WTC11 (cell line): Measurements from ENCODE around the gene FOXN3. TPM values are rescaled to one million over a fixed set of nuclear protein-coding genes. Genes with fewer than 3 reads are reported as not detected.

Source experiments
- ATAC-seq: fragments of 200-7000 bp; cut with Tn5 transposase; 2 replicates; pipeline ENCODE4 v1.10.0; 2021; ENCODE audit warnings: mild to moderate bottlenecking, moderate library complexity
- CTCF ChIA-PET: fragments of 300-600 bp; sonication (Branson Sonifier 250); formaldehyde crosslinking; loops from one replicate; lab custom pipeline; 2021; ENCODE audit warnings: antibody characterized with exemption; lab: Charles Lee
- POLR2A ChIA-PET: fragments of 350-600 bp; sonication (Branson Sonifier 250); formaldehyde crosslinking; loops from one replicate; lab custom pipeline; 2021; ENCODE audit warnings: antibody characterized with exemption; lab: Charles Lee
- DNase-seq: peaks from one replicate; pipeline ENCODE4 v3.0.0; 2021; ENCODE audit warnings: low spot score
- H3K27ac Mint-ChIP-seq: 2 replicates; pipeline ENCODE4 v1.8.0; 2021; ENCODE audit warnings: mixed read lengths
- H3K27me3 Mint-ChIP-seq: 2 replicates; pipeline ENCODE4 v1.8.0; 2021; ENCODE audit warnings: low read depth, mild to moderate bottlenecking, moderate library complexity, mixed read lengths
- H3K36me3 Mint-ChIP-seq: 2 replicates; pipeline ENCODE4 v1.8.0; 2021; ENCODE audit warnings: mixed read lengths
- H3K4me1 Mint-ChIP-seq: 2 replicates; pipeline ENCODE4 v1.8.0; 2022; ENCODE audit warnings: mixed read lengths
- H3K4me3 Mint-ChIP-seq: 2 replicates; pipeline ENCODE4 v1.8.0; 2021; ENCODE audit warnings: mild to moderate bottlenecking, moderate library complexity, mixed read lengths
- H3K9me3 Mint-ChIP-seq: 2 replicates; pipeline ENCODE4 v1.8.0; 2021; ENCODE audit warnings: mixed read lengths
- CBFB ChIP-seq: sonication (generic); formaldehyde crosslinking; IDR thresholded peaks from 2 replicates; pipeline ENCODE4 v1.8.1; 2022; ENCODE audit warnings: mild to moderate bottlenecking, low read depth, missing genetic modification reagents
- CREM ChIP-seq: sonication (generic); formaldehyde crosslinking; IDR thresholded peaks from 2 replicates; pipeline ENCODE4 v1.8.1; 2022; ENCODE audit warnings: mild to moderate bottlenecking, missing genetic modification reagents, moderate library complexity
- FOXP4 ChIP-seq: sonication (generic); formaldehyde crosslinking; IDR thresholded peaks from 2 replicates; pipeline ENCODE4 v1.8.0; 2022; ENCODE audit warnings: mild to moderate bottlenecking, missing genetic modification reagents
- GRHL2 ChIP-seq: fragments of 250-450 bp; sonication (Bioruptor Pico); IDR thresholded peaks from 2 replicates; pipeline ENCODE4 v1.8.0; 2022; ENCODE audit warnings: mild to moderate bottlenecking, moderate library complexity; ENCODE audit not compliant: insufficient replicate concordance, severe bottlenecking
- JUN ChIP-seq: sonication (generic); formaldehyde crosslinking; IDR thresholded peaks from 2 replicates; pipeline ENCODE4 v1.8.0; 2023; ENCODE audit warnings: mild to moderate bottlenecking, missing genetic modification reagents
- KAT7 ChIP-seq: sonication (generic); formaldehyde crosslinking; IDR thresholded peaks from 2 replicates; pipeline ENCODE4 v1.8.1; 2023; ENCODE audit warnings: missing genetic modification reagents, mild to moderate bottlenecking, borderline replicate concordance
- NR1H2 ChIP-seq: sonication (generic); formaldehyde crosslinking; IDR thresholded peaks from 2 replicates; pipeline ENCODE4 v1.9.0; 2021; ENCODE audit warnings: mild to moderate bottlenecking, moderate library complexity, missing genetic modification reagents
- NR3C1 ChIP-seq: sonication (generic); formaldehyde crosslinking; conservative IDR thresholded peaks from 2 replicates; pipeline ENCODE4 v1.8.1; 2023; ENCODE audit warnings: low read depth, mild to moderate bottlenecking, missing genetic modification reagents
- PRRX2 ChIP-seq: fragments of 250-450 bp; sonication (Bioruptor Pico); IDR thresholded peaks from 2 replicates; pipeline ENCODE4 v1.8.0; 2021; ENCODE audit warnings: mild to moderate bottlenecking
- SP1 ChIP-seq: sonication (generic); formaldehyde crosslinking; conservative IDR thresholded peaks from 2 replicates; pipeline ENCODE4 v1.8.1; 2022; ENCODE audit warnings: missing genetic modification reagents
- TEAD1 ChIP-seq: sonication (generic); formaldehyde crosslinking; IDR thresholded peaks from 2 replicates; pipeline ENCODE4 v1.8.0; 2022; ENCODE audit warnings: mild to moderate bottlenecking, missing genetic modification reagents
- ZBTB21 ChIP-seq: sonication (generic); formaldehyde crosslinking; IDR thresholded peaks from 2 replicates; pipeline ENCODE4 v1.8.1; 2023; ENCODE audit warnings: mild to moderate bottlenecking, missing genetic modification reagents, borderline replicate concordance
- ZNF396 ChIP-seq: fragments of 250-450 bp; sonication (Bioruptor Pico); IDR thresholded peaks from 2 replicates; pipeline ENCODE4 v1.8.0; 2021; ENCODE audit warnings: mild to moderate bottlenecking, moderate library complexity, borderline replicate concordance
- ZNF532 ChIP-seq: fragments of 250-450 bp; sonication (Bioruptor Pico); IDR thresholded peaks from 2 replicates; pipeline ENCODE4 v1.9.0; 2021; ENCODE audit warnings: mild to moderate bottlenecking, borderline replicate concordance
- ZNF671 ChIP-seq: fragments of 250-450 bp; sonication (Bioruptor Pico); IDR thresholded peaks from 2 replicates; pipeline ENCODE4 v1.8.0; 2021; ENCODE audit warnings: mild to moderate bottlenecking
- total RNA-seq: library from RNA; stranded (reverse); gene quantifications from 3 replicates; pipeline ENCODE4 v1.2.3, GENCODE V29; 2021
- TF ChIP-seq, protein P1 (sequence below): fragments of 250-450 bp; sonication (Bioruptor Pico); IDR thresholded peaks from 2 replicates; pipeline ENCODE4 v1.8.0; 2021; ENCODE audit warnings: mild to moderate bottlenecking
- TF ChIP-seq, protein P2 (sequence below): sonication (generic); formaldehyde crosslinking; conservative IDR thresholded peaks from 2 replicates; pipeline ENCODE4 v1.8.1; 2022; ENCODE audit warnings: mild to moderate bottlenecking, missing genetic modification reagents
- TF ChIP-seq, protein P3 (sequence below): sonication (generic); formaldehyde crosslinking; IDR thresholded peaks from 2 replicates; pipeline ENCODE4 v1.8.1; 2023; ENCODE audit warnings: mild to moderate bottlenecking, missing genetic modification reagents

FOXN3 gene
- total RNA-seq, 1 experiment from 2014 or later = 170 TPM

DNA sequence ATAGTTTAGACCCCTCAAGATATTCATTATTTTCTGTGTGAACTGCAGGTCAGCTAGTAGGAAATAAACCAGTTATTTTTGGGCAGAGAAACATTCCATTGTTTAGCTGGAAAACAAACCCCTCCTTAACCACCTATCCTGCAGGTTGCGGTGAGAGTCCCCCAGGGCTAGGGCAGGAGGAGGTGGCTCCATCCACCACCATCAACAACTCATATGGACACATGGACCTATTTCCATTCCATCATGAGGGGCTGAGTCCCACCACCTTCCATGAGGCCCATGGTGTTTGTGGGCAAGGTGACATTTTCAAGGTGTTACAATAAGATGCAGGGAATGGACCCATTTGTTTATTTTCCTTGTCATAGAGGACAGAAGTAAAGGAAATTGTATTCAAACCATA lies 160.1 kb downstream of the FOXN3 start (continued):
- TF ChIP-seq, protein P1, sequence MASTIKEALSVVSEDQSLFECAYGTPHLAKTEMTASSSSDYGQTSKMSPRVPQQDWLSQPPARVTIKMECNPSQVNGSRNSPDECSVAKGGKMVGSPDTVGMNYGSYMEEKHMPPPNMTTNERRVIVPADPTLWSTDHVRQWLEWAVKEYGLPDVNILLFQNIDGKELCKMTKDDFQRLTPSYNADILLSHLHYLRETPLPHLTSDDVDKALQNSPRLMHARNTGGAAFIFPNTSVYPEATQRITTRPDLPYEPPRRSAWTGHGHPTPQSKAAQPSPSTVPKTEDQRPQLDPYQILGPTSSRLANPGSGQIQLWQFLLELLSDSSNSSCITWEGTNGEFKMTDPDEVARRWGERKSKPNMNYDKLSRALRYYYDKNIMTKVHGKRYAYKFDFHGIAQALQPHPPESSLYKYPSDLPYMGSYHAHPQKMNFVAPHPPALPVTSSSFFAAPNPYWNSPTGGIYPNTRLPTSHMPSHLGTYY (CRISPR knock-in tag) = no peak
- TF ChIP-seq TEAD1 (CRISPR knock-in tag) = no peak
- TF ChIP-seq KAT7 (CRISPR knock-in tag) = no peak
- no peak for TF ChIP-seq NR1H2 (CRISPR knock-in tag)
- no peak for TF ChIP-seq SP1 (CRISPR knock-in tag)
- no peak for TF ChIP-seq GRHL2 (CRISPR knock-in tag)

GRCh38 chr14:89256283-89256682 lies 160.8 kb downstream of the FOXN3 start:
- no peak for ATAC-seq
- Mint-ChIP-seq H3K4me1 (peaks cover 57% of the 10 kb centered on the region), H3K27me3 (no peaks in the 10 kb centered on the region), H3K4me3 (no peak overlapping the region), H3K27ac (no peak overlapping the region), H3K36me3 (peaks cover 16% of the 10 kb centered on the region), H3K9me3 (no peaks in the 10 kb centered on the region)
- no peak for TF ChIP-seq FOXP4 (CRISPR knock-in tag)
- no peak for TF ChIP-seq ZNF671
- DNase-seq = no peak
- CTCF ChIA-PET = no interaction called here
- POLR2A ChIA-PET = no interaction called here

- no peak for TF ChIP-seq ZBTB21 (CRISPR knock-in tag)
- no peak for TF ChIP-seq ZNF396
- no peak for TF ChIP-seq ZNF532
- TF ChIP-seq NR3C1 (CRISPR knock-in tag) = no peak
- TF ChIP-seq NR1H2 (CRISPR knock-in tag) = no peak
- TF ChIP-seq CREM = no peak
- TF ChIP-seq JUN (CRISPR knock-in tag) = no peak
- no peak for TF ChIP-seq CBFB (CRISPR knock-in tag)
- TF ChIP-seq, protein P2, sequence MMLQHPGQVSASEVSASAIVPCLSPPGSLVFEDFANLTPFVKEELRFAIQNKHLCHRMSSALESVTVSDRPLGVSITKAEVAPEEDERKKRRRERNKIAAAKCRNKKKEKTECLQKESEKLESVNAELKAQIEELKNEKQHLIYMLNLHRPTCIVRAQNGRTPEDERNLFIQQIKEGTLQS (CRISPR knock-in tag) = no peak
- TF ChIP-seq, protein P1 (CRISPR knock-in tag) = no peak
- TF ChIP-seq, protein P3, sequence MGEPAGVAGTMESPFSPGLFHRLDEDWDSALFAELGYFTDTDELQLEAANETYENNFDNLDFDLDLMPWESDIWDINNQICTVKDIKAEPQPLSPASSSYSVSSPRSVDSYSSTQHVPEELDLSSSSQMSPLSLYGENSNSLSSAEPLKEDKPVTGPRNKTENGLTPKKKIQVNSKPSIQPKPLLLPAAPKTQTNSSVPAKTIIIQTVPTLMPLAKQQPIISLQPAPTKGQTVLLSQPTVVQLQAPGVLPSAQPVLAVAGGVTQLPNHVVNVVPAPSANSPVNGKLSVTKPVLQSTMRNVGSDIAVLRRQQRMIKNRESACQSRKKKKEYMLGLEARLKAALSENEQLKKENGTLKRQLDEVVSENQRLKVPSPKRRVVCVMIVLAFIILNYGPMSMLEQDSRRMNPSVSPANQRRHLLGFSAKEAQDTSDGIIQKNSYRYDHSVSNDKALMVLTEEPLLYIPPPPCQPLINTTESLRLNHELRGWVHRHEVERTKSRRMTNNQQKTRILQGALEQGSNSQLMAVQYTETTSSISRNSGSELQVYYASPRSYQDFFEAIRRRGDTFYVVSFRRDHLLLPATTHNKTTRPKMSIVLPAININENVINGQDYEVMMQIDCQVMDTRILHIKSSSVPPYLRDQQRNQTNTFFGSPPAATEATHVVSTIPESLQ = no peak
- no peak for TF ChIP-seq KAT7 (CRISPR knock-in tag)
- TF ChIP-seq PRRX2 (CRISPR knock-in tag) = no peak
- TF ChIP-seq, all 79 proteins: peak for 0
- no peaks in the 10 kb centered on the region for H3K9me3 Mint-ChIP-seq
Observed at GRCh38 chr14:89255852-89256251, 161.2 kb downstream of the FOXN3 start.

More at GRCh38 chr14:89255852-89256251, 161.2 kb downstream of the FOXN3 start:
- no peak overlapping the region for H3K4me3 Mint-ChIP-seq
- ChIA-PET POLR2A (no interaction called here), CTCF (no interaction called here)
- H3K4me1 Mint-ChIP-seq = peaks cover 57% of the 10 kb centered on the region
- no peak for ATAC-seq
- H3K27ac Mint-ChIP-seq = no peak overlapping the region
- H3K27me3 Mint-ChIP-seq = no peaks in the 10 kb centered on the region
- no peak for DNase-seq
- H3K36me3 Mint-ChIP-seq = peaks cover 16% of the 10 kb centered on the region
